GM12875 (cell line): Measurements from ENCODE around the gene OTOGL.
"Not testable (repeated sequence)": the region's sequence is repeated elsewhere in the genome, so short reads cannot be mapped to it uniquely, and the experiment has no call there.

Source experiments
- H3K4me3 ChIP-seq: one replicate; pipeline ENCODE4 v1.5.1; 2011; ENCODE audit warnings: low read depth, low read length, control low read depth
- CTCF ChIP-seq: IDR thresholded peaks from 2 replicates; pipeline ENCODE4 v1.5.1; 2011; ENCODE audit warnings: low read depth, mild to moderate bottlenecking, control low read depth, inconsistent platforms, low read length, moderate library complexity, borderline replicate concordance; ENCODE audit not compliant: insufficient read depth

The OTOGL gene

DNA sequence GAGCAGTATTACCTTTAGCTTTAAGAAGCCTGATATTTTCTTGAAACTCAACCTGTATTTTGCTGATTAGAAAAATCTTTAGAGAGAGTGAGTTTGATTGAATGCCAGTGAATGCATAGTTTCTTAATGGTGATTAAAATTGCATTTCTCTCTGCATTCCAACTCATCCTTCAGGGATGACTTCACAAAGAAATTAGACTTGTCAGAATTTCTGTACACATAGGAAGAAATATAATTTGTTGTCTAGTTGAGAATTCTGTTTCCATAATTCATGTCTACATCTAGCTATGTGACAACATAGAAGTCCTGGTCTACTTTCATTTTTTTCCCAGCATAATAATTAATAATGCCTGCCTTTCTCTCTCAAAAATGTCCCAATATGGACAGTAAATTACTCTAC lies 136.6 kb downstream of the OTOGL start:
- TF ChIP-seq CTCF: no peak
- no peak overlapping the region for H3K4me3 ChIP-seq

DNA sequence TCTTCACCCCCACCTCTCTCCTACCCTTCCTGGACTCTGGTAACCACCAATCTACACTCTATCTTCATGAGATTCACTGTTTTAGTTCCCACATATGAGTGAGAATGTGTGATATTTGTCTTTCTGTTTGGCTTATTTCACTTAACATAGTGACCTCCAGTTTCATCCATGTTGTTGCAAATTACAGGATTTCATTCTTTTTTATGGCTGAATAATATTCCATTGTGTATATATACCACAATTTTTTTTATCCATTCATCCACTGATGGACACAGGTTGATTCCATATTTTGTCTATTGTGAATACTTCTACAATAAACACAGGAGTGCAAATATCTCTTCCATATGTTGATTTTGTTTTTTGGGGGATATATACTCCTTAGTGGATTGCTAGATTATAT lies 140.5 kb downstream of the OTOGL start:
- H3K4me3 ChIP-seq: no peak overlapping the region
- no peak for TF ChIP-seq CTCF

GRCh38 chr12:80241576-80242273 lies 142.4 kb downstream of the OTOGL start:
- TF ChIP-seq CTCF: no peak
- no peak overlapping the region for H3K4me3 ChIP-seq

DNA sequence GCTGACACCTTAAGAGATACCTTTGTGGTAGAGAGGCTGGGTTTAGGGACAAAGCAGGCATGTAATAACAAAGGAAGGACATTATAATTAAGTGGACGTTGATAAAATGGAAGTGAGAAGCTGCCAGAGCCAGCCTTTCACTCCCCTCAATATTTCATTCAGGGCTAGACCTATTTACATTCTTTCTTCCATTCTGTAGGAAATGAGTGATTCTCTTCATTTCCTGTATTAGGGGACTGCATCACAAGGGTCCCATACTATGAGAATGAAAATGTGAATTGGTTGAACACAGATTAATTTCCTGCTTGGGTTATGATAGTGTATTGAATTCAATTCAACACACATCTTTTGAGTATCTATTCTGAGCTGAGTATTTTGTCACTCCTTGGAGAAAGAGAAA lies 143.0 kb downstream of the OTOGL start:
- TF ChIP-seq CTCF: no peak
- H3K4me3 ChIP-seq: no peak overlapping the region

GRCh38 chr12:80249581-80249980 lies 150.2 kb downstream of the OTOGL start:
- H3K4me3 ChIP-seq: not testable (repeated sequence)

DNA sequence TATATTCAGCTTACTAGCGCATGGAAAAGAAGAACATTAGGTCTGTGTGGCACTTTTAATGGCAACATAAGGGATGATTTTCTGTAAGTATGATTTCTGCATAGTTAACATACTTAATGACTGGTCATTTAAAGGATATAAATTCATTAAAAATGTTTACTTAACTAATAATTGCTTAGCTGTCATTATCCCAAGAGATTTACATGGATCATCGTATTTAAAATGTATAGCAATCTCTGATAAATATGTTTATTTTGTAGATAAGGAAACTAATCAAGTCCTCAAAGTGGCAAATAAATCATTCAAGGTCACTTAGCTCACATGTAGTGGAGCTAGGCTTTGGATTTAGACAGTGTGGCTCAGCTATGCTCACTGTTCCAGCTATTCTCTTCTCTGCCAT lies 158.6 kb downstream of the OTOGL start:
- TF ChIP-seq CTCF: no peak

DNA sequence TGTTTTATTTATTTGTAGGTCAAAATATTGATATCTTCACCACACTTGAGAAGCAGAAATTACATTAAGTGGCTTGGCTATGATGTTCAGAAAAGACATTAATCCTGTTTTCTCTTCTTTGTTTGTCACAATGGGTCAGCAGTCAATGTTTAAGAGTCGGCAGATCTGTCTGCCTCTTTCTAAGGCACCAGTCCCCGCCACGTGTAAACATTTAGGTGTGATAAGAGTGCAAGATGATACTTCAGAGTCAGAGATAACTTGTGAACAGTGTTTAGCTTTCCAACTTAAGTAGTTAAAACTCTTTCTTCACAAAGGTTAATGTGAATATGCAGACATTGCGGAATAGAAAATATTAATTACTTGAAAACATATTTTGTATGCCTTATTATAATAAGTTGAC lies 160.9 kb downstream of the OTOGL start:
- no peak for TF ChIP-seq CTCF

More for the DNA sequence above, 158.6 kb downstream of the OTOGL start:
- H3K4me3 ChIP-seq: no peak overlapping the region

More for the DNA sequence above, 160.9 kb downstream of the OTOGL start:
- no peak overlapping the region for H3K4me3 ChIP-seq
